Measurements from ENCODE around the gene KRTAP9-2.
"Not testable (repeated sequence)": the region's sequence is repeated elsewhere in the genome, so short reads cannot be mapped to it uniquely, and the experiment has no call there.

Gene KRTAP9-2

GRCh38 chr17:41237949-41238437 is 11.5 kb downstream of the KRTAP9-2 start, which contains the start of gene KRTAP9-8:
KRTAP9-8 (plus strand) TSS chr17:41237999; CDS start chr17:41238052, 53 bp downstream.
- not testable (repeated sequence) for DNase-seq

GRCh38 chr17:41246995-41247787 is 20.7 kb downstream of the KRTAP9-2 start:
- DNase-seq: not testable (repeated sequence)

GRCh38 chr17:41249637-41250240 is 23.3 kb downstream of the KRTAP9-2 start, which contains the start of gene KRTAP9-4:
KRTAP9-4 (plus strand) TSS chr17:41249687; CDS start chr17:41249721, 34 bp downstream.
- DNase-seq: not testable (repeated sequence)

- DNase-seq: no peak
Measured at GRCh38 chr17:41251261-41251660, 24.8 kb downstream of the KRTAP9-2 start.

- no peak for DNase-seq
Measured at GRCh38 chr17:41254861-41255260, 28.4 kb downstream of the KRTAP9-2 start.

GRCh38 chr17:41255381-41256290 is 29.2 kb downstream of the KRTAP9-2 start, which contains the start of gene KRTAP9-9:
KRTAP9-9 (plus strand) TSS chr17:41255384.
- not testable (repeated sequence) for DNase-seq

GRCh38 chr17:41256291-41256685 is 29.8 kb downstream of the KRTAP9-2 start:
- DNase-seq: no peak

GRCh38 chr17:41258406-41258805 is 32.0 kb downstream of the KRTAP9-2 start:
- no peak for DNase-seq

GRCh38 chr17:41263212-41263611 is 36.8 kb downstream of the KRTAP9-2 start:
- DNase-seq: no peak

GRCh38 chr17:41264599-41264998 is 38.2 kb downstream of the KRTAP9-2 start:
- no peak for DNase-seq

- no peak for DNase-seq
Measured at GRCh38 chr17:41265078-41265477, 38.6 kb downstream of the KRTAP9-2 start, which contains the start of gene KRTAP9-6. KRTAP9-6 (plus strand) TSS chr17:41265378; CDS start chr17:41265378, 0 bp downstream.

GRCh38 chr17:41267711-41268110 is 41.3 kb downstream of the KRTAP9-2 start:
- DNase-seq: no peak

- DNase-seq: not testable (repeated sequence)
Measured at GRCh38 chr17:41271323-41271722, 44.9 kb downstream of the KRTAP9-2 start.

GRCh38 chr17:41271858-41272257 is 45.4 kb downstream of the KRTAP9-2 start:
- no peak for DNase-seq

- DNase-seq: not testable (repeated sequence)
Measured at GRCh38 chr17:41275648-41276190, 49.3 kb downstream of the KRTAP9-2 start, which contains the start of gene KRTAP9-7. KRTAP9-7 (plus strand) TSS chr17:41275698; CDS start chr17:41275698, 0 bp downstream.
